CD4-positive, alpha-beta T cell (primary cell): ENCODE results near the gene PTCD1. TPM values are rescaled to one million over a fixed set of nuclear protein-coding genes. Genes with fewer than 3 reads are reported as not detected.
A peak's percentile ranks its signal among the peaks of the same experiment; 100 is the strongest.

Source experiments
- ATAC-seq: fragments of 200-7000 bp; cut with Tn5 transposase; one replicate; pipeline ENCODE4 v1.10.0; 2022; ENCODE audit warnings: mild to moderate bottlenecking; ENCODE audit not compliant: poor library complexity
- CTCF ChIA-PET: fragments of 350-600 bp; sonication (Branson Sonifier 250); formaldehyde crosslinking; loops from one replicate; lab custom pipeline; 2021; ENCODE audit warnings: antibody characterized with exemption, inconsistent platforms; lab: Charles Lee
- POLR2A ChIA-PET: fragments of 350-600 bp; sonication (Branson Sonifier 250); formaldehyde crosslinking; loops from one replicate; lab custom pipeline; 2021; ENCODE audit warnings: antibody characterized with exemption, inconsistent platforms; lab: Charles Lee
- DNase-seq, 14 experiments: peaks; one replicate each; pipeline ENCODE4 v3.0.0-alpha.2; 2013 to 2020; ENCODE audit warnings: mixed read lengths in 2 of 14
- H3K27ac ChIP-seq, 2 donors: one replicate each; pipeline versions ENCODE4 v1.5.1 to v1.7.0; 2013; ENCODE audit warnings: low read length in 2 of 2, low read depth in 1 of 2, mild to moderate bottlenecking in 1 of 2
- H3K27me3 ChIP-seq, 2 experiments: 1 replicate in 1 of 2; 2 replicates in 1 of 2; pipeline versions ENCODE4 v1.6.1 to v1.7.0; 2013; ENCODE audit warnings: low read length in 2 of 2, control low read depth in 1 of 2, mild to moderate bottlenecking in 1 of 2, moderate library complexity in 1 of 2; ENCODE audit not compliant: insufficient read depth in 2 of 2, control insufficient read depth in 1 of 2
- H3K36me3 ChIP-seq: one replicate; pipeline ENCODE4 v1.6.1; 2013; ENCODE audit warnings: low read length, control low read depth; ENCODE audit not compliant: insufficient read depth
- H3K4me1 ChIP-seq: one replicate; pipeline ENCODE4 v1.6.1; 2013; ENCODE audit warnings: low read length, control low read depth; ENCODE audit not compliant: insufficient read depth
- H3K4me3 ChIP-seq: one replicate; pipeline ENCODE4 v1.5.1; 2013; ENCODE audit warnings: mild to moderate bottlenecking, low read length, moderate library complexity
- H3K9me3 ChIP-seq, 2 experiments: 1 replicate in 1 of 2; 2 replicates in 1 of 2; pipeline versions ENCODE4 v1.6.1 to v1.7.0; 2013; ENCODE audit warnings: low read length in 2 of 2, mild to moderate bottlenecking in 2 of 2, control low read depth in 1 of 2, moderate library complexity in 1 of 2; ENCODE audit not compliant: control insufficient read depth in 1 of 2, insufficient read depth in 1 of 2
- H3K27ac Mint-ChIP-seq: one replicate; pipeline ENCODE4 v1.8.0; 2020; ENCODE audit warnings: mixed read lengths
- H3K27me3 Mint-ChIP-seq: one replicate; pipeline ENCODE4 v1.8.0; 2021; ENCODE audit warnings: mixed read lengths
- H3K36me3 Mint-ChIP-seq: one replicate; pipeline ENCODE4 v1.8.0; 2021; ENCODE audit warnings: low read depth, mixed read lengths
- H3K4me1 Mint-ChIP-seq: one replicate; pipeline ENCODE4 v1.8.0; 2021; ENCODE audit warnings: low read depth, mixed read lengths
- H3K4me3 Mint-ChIP-seq: one replicate; pipeline ENCODE4 v1.8.0; 2020; ENCODE audit warnings: mild to moderate bottlenecking, mixed read lengths
- H3K9me3 Mint-ChIP-seq: one replicate; pipeline ENCODE4 v1.8.0; 2020; ENCODE audit warnings: mixed read lengths
- intact Hi-C, 2 experiments: fragments of 100-400 bp; cut with DNase I in 1 of 2; cut with micrococcal nuclease in 1 of 2; formaldehyde crosslinking; loops; one replicate each; pipeline versions ENCODE4 v1.15.1 to v1.9.0; 2023 to 2025; cut with DNase I, micrococcal nuclease
- total RNA-seq, 174 experiments: library from RNA in 2 of 174; stranded (reverse) in 2 of 174; gene quantifications; one replicate each; pipeline ENCODE4 v1.2.3 and lab custom pipeline; 2021 to 2026
- TF ChIP-seq, protein P1 (sequence below): fragments of 200-600 bp; IDR thresholded peaks from one replicate; pipeline ENCODE4 v1.8.0; 2022; ENCODE audit warnings: antibody characterized with exemption, mild to moderate bottlenecking

Gene PTCD1
- total RNA-seq, 2 experiments from 2014 or later: 4.8 to 5.3 TPM

DNA sequence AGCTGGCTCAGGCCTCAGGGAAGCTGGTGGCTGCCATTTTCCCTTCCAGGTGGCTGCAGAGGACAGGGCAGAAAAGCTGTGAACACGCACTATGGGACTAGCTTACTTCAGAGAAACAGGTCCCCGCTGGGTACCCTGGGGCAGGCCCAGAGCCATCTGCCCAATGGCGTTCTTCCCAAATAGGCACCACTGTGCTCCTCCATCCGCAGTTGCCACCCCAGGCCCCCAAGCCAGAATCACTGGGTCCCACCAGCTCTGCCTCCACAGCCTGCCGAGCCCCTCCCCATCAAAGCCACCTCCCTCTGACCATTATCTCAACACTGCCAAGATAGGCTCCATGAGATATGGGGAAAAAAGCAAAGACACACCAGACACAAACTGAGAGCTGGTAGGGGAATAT lies 18.4 kb downstream of the PTCD1 start:
- ChIA-PET CTCF (no interaction called here), POLR2A (interaction anchor here (1.0 to 1.6 kb wide), 2 partner anchors 11 to 12 kb away, joined by 4 read pairs; partner anchors contain the start of genes BUD31 and PDAP1)
- peaks cover 79% of the 10 kb centered on the region for H3K36me3 ChIP-seq
- Mint-ChIP-seq H3K36me3 (peaks cover 89% of the 10 kb centered on the region), H3K27me3 (no peaks in the 10 kb centered on the region), H3K4me3 (no peak overlapping the region), H3K27ac (no peak overlapping the region), H3K4me1 (no peaks in the 10 kb centered on the region), H3K9me3 (no peaks in the 10 kb centered on the region)
- H3K27ac ChIP-seq: no peak overlapping the region
- H3K27me3 ChIP-seq: no peaks in the 10 kb centered on the region
- DNase-seq (no peak), ATAC-seq (no peak)
- intact Hi-C loops: no loop called here
- no peak overlapping the region for H3K4me3 ChIP-seq
- H3K9me3 ChIP-seq: no peaks in the 10 kb centered on the region
- TF ChIP-seq, protein P1, sequence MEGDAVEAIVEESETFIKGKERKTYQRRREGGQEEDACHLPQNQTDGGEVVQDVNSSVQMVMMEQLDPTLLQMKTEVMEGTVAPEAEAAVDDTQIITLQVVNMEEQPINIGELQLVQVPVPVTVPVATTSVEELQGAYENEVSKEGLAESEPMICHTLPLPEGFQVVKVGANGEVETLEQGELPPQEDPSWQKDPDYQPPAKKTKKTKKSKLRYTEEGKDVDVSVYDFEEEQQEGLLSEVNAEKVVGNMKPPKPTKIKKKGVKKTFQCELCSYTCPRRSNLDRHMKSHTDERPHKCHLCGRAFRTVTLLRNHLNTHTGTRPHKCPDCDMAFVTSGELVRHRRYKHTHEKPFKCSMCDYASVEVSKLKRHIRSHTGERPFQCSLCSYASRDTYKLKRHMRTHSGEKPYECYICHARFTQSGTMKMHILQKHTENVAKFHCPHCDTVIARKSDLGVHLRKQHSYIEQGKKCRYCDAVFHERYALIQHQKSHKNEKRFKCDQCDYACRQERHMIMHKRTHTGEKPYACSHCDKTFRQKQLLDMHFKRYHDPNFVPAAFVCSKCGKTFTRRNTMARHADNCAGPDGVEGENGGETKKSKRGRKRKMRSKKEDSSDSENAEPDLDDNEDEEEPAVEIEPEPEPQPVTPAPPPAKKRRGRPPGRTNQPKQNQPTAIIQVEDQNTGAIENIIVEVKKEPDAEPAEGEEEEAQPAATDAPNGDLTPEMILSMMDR: no peak
- H3K4me1 ChIP-seq: no peaks in the 10 kb centered on the region

DNA sequence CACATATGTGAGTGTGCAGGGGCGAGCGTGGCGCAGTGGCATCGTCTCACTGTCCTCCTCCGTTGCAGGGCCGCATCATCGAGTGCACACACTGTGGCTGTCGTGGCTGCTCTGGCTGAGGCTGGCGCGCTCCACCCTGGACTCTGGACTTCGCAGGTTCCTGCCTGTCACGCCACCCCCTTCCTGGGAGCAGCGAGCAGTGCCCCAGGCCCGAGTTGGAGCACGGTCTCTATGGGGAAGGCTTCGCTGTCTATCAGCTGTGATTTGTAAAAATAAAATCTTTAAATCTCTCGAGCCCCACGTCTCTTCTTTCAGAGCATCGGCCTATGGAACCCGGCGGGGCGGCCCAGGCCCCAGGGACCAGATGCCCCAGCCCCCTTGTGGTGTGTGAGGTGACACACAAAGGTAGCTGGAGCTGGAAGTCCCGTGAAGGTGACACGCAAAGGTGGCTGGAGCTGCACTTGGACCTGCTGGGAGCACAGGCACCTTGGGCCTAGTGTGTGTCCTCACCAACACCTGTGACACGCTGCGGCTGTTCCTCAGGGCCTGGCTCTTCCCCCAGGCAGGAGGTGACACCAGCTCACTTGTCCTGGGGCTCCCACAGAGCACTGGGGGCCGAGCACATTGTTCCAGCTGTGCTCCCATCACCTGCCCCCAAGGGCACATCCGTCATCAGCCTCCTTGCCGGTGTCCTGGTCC lies 19.1 kb downstream of the PTCD1 start:
- CTCF ChIA-PET: no interaction called here
- ATAC-seq: no peak

GRCh38 chr7:99418260-99418659 lies 20.3 kb downstream of the PTCD1 start:
- ChIA-PET POLR2A (no interaction called here), CTCF (no interaction called here)
- ATAC-seq (no peak), DNase-seq (no peak)
- Histone ChIP-seq H3K27ac (no peak overlapping the region), H3K4me1 (no peaks in the 10 kb centered on the region), H3K36me3 (peaks cover 80% of the 10 kb centered on the region), H3K27me3 (no peaks in the 10 kb centered on the region), H3K4me3 (no peak overlapping the region), H3K9me3 (no peaks in the 10 kb centered on the region)
- H3K4me3 Mint-ChIP-seq: no peak overlapping the region
- no peaks in the 10 kb centered on the region for H3K9me3 Mint-ChIP-seq
- peaks cover 90% of the 10 kb centered on the region for H3K36me3 Mint-ChIP-seq
- no peak overlapping the region for H3K27ac Mint-ChIP-seq
- H3K4me1 Mint-ChIP-seq: peaks cover under 1% of the 10 kb centered on the region
- intact Hi-C loops: loop anchor here in 1 of 2 experiments (10.0 kb wide), 1 partner anchor 273 kb away; the partner anchor contains the start of gene SMURF1
- no peaks in the 10 kb centered on the region for H3K27me3 Mint-ChIP-seq
- TF ChIP-seq, protein P1: no peak

More for the DNA sequence above, 19.1 kb downstream of the PTCD1 start:
- Mint-ChIP-seq H3K9me3 (no peaks in the 10 kb centered on the region), H3K27me3 (no peaks in the 10 kb centered on the region), H3K27ac (peak overlapping the region; percentile 14), H3K36me3 (peaks cover 89% of the 10 kb centered on the region), H3K4me1 (no peaks in the 10 kb centered on the region), H3K4me3 (no peak overlapping the region)
- Histone ChIP-seq H3K27me3 (no peaks in the 10 kb centered on the region), H3K27ac (no peak overlapping the region), H3K9me3 (no peaks in the 10 kb centered on the region), H3K4me1 (no peaks in the 10 kb centered on the region), H3K36me3 (peaks cover 79% of the 10 kb centered on the region), H3K4me3 (no peak overlapping the region)
- no peak for DNase-seq
- POLR2A ChIA-PET: interaction anchor here (1.0 to 1.6 kb wide), 2 partner anchors 10 to 11 kb away, joined by 4 read pairs; partner anchors contain the start of genes BUD31 and PDAP1
- intact Hi-C loops: loop anchor here in 1 of 2 experiments (10.0 kb wide), 1 partner anchor 275 kb away; the partner anchor contains the start of gene SMURF1
- TF ChIP-seq, protein P1: no peak
